Keratinocyte (primary cell): Measurements from ENCODE around the gene ZBTB20.

ENCODE experiments used
- CTCF ChIP-seq, 3 experiments: IDR thresholded peaks in 1 of 3; conservative IDR thresholded peaks in 1 of 3; optimal IDR thresholded peaks in 1 of 3; 2 replicates in 2 of 3; 3 replicates in 1 of 3; pipeline versions ENCODE3 to v1.5.1; 2011; ENCODE audit warnings: low read length in 3 of 3, mild to moderate bottlenecking in 3 of 3, moderate library complexity in 2 of 3, control low read depth in 1 of 3, inconsistent platforms in 1 of 3; ENCODE audit not compliant: insufficient read depth in 2 of 3; ENCODE audit errors: extremely low read depth in 1 of 3
- EZH2 ChIP-seq: IDR thresholded peaks from one replicate; pipeline ENCODE4 v1.6.1; 2012; ENCODE audit warnings: inconsistent platforms, mild to moderate bottlenecking, low read length, moderate library complexity

DNA sequence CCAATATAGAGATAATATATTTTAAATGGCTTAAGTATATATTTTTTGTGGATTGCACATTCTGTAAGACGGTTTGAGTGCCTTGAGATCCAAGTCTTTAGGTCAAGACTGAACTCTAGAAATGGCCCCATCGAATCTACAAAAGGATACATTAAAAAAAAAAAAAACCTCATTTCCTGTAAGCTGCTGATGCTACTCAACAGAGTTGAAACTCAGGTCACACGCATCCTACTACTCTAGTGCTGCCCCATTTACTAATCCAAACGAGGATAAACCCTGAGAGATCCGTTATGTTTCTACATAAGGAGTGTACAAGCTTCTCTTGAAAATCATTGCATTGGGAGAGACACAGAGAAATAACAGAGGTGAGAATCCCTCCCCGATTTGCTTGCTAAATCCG, 666.0 kb downstream of the ZBTB20 start:
- TF ChIP-seq CTCF (optimal IDR thresholded peaks at IDR 0.05 in 1 of 3, IDR thresholded peaks at IDR 0.05 in 1 of 3, conservative IDR thresholded peaks at IDR 0.05 in 1 of 3; ENCODE audit: extremely low read depth in 1 of 3, insufficient read depth in 2 of 3, low read length in 3 of 3) = no peak
- TF ChIP-seq EZH2 = no peak
